GM18858 (cell line): ENCODE results near the gene TRMO.
"Not testable (repeated sequence)": the region's sequence is repeated elsewhere in the genome, so short reads cannot be mapped to it uniquely, and the experiment has no call there.

ENCODE experiments used
- ATAC-seq: cut with Tn5 transposase; IDR thresholded peaks from one replicate; pipeline ENCODE4 v1.9.1; 2021; ENCODE audit not compliant: unreplicated experiment

TRMO gene

DNA sequence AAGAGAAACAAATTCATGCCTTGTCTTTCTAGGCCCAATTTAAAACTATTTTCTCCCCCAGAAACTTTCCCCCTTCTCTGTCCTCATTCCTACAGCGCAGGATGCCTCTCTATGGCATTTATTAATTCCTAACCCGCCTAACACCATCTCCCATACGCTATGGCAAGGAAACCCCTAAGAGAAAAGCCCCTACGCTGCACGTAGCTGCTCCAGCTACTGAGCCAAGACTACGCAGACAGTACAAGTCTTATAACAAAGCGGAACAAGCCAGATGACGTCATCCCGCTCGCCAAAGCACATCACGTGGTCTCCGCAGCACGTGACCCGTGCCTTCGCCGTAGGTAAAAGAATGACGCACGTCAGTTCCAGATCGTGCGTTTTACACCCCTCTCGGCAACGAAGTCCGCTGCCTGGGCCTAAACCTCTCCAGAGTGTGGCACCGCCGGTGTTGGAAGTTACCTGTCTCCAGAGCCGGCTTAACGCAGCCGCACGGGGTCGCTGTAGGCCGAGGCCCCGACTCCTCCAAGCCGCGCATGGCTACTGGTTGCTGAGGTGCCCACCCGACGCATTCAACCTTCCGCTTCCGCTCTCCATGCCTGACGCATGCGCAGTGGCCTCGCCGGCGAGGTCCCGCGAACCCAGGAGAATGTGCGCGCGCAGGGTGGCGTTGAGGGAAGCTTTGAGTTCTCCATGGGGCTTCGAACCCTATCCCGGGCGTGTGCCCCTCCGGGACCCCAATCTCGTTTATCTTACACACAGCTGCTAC lies at the start of gene TRMO:
TSS of gene TRMO (minus strand) at position 542 of the 766 bp plus-strand sequence. CDS start at position 535, 7 bp downstream.
- peak; percentile 75 for ATAC-seq

DNA sequence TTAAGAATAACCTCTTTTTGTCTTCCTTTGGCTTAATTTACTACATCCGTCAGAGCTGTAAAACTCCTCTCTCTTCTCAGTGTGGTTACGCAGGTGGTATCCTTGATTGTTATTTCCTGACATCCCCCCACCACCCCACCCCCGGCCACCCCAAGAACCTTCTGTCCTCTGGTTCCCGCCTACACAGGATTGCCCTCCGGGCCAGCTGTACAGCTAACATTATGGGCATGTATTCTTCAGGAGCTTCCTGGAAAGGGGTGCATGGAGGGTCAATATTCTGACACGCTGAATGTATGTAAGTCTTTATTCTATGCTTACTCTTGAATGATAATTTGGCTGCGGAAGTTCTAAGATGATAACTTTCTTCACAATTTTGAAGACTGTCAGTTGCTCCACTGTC lies 47.9 kb upstream of the TRMO start:
- ATAC-seq: no peak

DNA sequence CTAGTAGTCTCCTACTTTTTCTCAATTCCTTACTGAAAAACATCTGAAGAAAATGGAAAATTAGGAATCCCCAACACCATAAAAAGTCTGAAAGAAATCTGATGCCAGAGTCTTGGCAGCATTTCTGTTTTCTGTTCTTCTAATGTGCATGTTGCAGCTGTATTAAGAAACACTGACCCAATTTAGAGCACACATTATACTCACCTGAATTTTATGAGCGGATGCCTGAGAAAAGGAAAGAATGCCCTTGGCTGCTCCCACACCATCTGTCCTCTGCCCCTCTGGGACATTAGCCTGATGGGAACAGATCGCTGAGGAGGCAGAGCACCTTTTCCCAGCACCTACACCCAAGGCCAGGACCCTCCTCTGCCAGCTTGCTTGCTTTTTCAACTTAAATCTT lies 46.7 kb upstream of the TRMO start:
- ATAC-seq: no peak

- ATAC-seq: no peak
These were observed 44.2 kb upstream of the TRMO start for GRCh38 chr9:97966493-97966892.

DNA sequence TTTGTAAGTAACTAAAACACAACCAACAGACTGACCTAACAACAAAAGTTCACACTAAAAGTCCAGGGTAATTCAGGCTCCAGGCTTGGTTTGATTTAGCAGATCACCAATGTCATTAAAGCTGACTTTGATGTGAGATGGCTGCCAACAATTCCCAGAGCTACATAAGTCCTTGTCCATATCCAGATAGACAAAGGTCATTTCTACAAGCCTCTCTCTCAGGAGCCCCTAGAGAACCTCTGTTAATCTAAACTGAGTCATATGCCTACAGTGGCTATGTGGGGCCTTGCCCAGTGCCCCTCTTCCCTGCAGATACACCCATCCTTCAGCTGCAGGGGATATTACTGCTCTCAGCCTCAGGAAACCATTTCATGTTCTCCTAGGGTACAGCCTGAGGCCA lies 42.6 kb upstream of the TRMO start:
- no peak for ATAC-seq

GRCh38 chr9:97963232-97963631 lies 40.9 kb upstream of the TRMO start:
- ATAC-seq: no peak

DNA sequence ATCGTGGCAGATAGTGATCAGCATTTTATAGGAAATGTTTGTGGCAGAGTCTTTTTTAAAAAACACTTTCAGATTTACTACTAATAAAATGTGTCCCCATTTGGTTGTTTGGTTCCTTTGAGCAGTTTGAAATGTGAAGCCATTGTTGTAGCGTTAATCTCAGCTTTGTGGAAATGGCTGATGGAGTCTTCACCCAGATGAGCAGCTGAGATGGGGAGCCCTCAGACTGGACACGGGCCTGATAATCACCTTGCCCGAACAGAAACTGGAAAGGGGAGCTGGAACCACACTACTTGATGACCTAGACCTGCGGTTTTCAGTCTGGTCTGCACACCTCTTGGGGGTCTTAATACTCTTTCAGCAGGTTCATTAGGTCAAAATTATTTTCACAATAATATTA lies 40.3 kb upstream of the TRMO start:
- no peak for ATAC-seq

DNA sequence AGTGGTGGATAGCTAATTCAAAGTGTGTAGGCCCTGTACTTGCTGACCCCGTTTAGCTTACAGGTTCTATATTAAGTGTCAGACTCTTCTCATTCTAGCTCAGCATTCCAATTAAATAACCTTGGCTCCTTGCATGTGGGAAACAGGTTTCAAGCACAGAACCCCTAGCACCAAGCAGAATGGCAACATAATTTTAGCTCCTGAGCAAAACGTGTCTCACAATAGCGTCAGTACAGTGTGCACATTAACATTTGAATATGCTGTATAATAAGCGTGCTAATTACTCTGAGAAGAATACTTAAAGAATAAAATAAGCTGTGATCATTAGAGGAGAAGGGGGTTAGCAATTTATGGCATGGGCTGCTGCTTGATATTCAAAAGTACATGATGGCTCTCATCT lies 39.8 kb upstream of the TRMO start:
- ATAC-seq: no peak

- no peak for ATAC-seq
These were observed 39.1 kb upstream of the TRMO start for GRCh38 chr9:97961361-97961760.

- ATAC-seq: not testable (repeated sequence)
These were observed 38.5 kb upstream of the TRMO start for GRCh38 chr9:97960678-97961328.

DNA sequence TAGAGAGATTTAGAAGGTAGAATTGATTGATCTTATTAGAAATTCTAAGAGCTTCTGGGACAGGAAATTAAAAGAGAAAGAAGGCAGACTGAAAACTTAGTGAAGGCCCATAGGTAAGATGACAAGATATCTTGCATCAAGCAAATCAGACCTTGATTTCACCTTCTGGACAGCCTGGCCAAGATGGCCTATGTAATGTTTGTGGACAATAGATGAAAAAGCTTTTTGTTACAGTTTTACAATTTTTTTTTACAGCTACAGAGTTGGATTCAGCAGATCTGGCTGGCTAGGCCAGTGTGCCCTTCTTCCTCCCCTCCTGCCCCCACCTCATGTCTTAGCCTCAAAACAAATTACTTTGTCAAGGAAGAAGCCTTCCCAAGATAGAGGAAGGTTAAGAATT lies 37.3 kb upstream of the TRMO start:
- ATAC-seq: no peak

DNA sequence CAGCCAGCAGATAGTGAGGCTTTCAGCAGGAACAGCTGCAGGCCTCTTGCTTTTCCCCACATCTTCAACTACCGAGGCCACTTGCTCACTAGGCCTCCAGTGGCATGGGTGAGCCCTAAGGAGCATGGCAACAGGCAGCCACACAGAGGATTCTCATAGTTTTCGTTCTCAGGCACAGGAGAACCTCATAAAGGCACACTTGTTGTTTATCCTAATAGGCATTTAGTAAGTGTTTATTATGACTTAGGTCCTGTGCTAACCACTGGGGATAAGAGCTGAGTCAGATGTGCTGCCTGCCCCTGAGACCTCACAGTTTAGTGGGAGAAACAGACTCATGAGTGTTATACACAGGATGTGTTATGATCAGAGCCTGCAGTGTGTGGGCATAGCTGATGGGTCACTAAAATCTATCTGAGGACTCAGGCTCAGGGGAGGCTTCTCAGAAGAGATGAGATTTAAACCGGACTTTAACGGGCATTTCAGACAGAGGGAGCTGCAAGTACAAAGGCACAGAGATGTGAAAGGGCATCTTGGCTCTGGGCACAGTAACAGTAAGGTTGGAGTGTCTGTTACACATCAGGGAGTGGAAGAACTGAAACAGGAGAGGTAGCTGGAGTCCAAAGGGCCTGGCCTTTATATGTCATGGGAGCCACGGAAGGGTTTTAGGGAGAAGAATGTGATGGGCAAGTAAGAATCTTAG lies 36.7 kb upstream of the TRMO start:
- ATAC-seq: no peak

GRCh38 chr9:97956331-97956730 lies 34.0 kb upstream of the TRMO start:
- ATAC-seq: no peak

GRCh38 chr9:97954550-97954989 lies 32.3 kb upstream of the TRMO start:
- ATAC-seq: no peak

DNA sequence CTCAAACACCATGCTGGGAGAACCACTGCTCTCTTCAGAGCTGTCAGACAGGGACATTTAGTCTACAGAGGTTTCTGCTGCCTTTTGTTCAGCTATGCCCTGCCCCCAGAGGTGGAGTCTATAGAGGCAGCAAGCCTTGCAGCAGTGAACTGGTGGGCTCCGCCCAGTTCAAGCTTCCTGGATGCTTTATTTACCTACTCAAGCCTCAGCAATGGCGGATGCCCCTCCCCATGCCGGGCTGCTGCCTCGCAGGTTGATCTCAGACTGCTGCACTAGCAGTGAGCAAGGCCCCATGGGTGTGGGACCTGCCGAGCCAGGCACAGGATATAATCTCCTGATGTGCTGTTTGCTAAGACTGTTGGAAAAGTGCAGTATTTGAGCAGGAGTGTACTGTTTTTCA lies 28.6 kb upstream of the TRMO start:
- not testable (repeated sequence) for ATAC-seq

DNA sequence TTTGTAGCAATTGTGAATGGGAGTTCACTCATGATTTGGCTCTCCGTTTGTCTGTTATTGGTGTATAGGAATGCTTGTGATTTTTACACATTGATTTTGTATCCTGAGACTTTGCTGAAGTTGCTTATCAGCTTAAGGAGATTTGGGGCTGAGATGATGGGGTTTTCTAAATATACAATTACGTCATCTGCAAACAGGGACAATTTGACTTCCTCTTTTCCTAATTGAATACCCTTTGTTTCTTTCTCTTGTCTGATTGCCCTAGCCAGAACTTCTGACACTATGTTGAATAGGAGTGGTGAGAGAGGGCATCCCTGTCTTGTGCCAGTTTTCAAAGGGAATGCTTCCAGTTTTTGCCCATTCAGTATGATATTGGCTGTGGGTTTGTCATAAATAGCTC lies 24.8 kb upstream of the TRMO start:
- not testable (repeated sequence) for ATAC-seq

DNA sequence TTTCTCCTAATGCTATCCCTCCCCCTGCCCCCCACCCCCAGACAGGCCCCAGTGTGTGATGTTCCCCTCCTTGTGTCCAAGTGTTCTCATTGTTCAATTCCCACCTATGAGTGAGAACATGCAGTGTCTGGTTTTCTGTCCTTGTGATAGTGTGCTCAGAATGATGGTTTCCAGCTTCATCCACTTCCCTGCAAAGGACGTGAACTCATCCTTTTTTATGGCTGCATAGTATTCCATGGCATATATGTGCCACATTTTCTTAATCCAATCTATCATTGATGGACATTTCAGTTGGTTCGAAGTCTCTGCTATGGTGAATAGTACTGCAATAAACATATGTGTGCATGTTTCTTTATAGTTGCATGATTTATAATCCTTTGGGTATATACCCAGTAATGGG lies 23.2 kb upstream of the TRMO start:
- ATAC-seq: not testable (repeated sequence)

DNA sequence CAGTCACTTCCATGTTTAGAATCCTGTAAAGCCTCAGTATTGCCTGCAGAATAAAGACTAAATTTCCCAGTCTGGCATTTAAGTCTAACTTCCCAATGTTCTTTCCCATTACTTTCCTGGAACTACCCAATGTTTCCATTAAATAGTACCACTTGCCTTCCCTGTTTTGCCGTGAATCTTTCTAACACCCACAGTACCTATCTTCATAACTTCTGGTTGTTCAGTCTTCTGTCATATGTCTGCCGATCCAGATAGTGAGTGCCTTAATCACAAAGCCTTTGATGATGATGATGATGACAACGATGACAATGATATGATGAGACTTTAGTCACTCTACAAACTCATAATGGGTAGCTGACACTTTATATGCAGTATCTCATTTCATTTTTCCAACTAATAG lies 22.3 kb upstream of the TRMO start:
- ATAC-seq: no peak

GRCh38 chr9:97943308-97943855 lies 21.1 kb upstream of the TRMO start:
- no peak for ATAC-seq

DNA sequence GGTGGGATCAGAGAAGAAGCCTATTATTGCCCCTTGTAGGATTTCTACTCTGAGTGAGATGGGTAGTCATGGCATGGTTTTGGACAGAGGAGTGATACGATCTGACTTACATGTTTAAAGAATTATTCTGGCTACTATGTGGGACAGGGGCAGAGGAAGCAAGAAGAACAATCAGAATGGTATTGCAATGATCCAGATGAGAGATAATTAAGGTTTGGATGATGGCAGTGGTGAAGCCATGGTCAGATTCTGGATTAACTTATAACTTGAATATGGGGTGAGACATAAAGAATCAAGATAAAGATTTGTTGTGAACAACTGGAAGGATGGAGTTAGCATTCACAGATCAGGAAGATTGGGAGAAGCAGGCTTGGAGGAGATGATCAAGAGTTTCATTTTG lies 19.0 kb upstream of the TRMO start:
- no peak for ATAC-seq

DNA sequence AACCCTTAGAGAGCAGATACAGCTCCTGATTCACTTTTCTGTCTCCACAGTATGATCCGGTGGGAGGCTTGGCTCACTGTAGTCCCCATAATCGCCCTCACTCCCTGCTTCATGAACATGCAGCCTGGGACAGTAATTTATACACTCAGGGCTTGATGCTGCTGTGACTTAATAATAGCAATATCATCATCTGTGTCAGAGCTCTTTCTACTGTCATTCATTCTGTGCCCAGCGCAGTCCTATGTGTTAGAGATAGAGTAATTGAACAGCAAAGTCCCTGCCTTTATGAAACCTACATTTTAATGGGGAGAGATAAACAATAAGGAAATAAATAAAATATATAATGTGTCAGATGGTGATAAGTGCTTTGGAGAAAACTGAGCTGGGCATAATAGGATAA lies 18.4 kb upstream of the TRMO start:
- ATAC-seq: no peak

GRCh38 chr9:97940233-97940632 lies 17.9 kb upstream of the TRMO start:
- no peak for ATAC-seq
